H1 (cell line): Measurements from ENCODE around the gene GALNTL6. TPM values are rescaled to one million over a fixed set of nuclear protein-coding genes. Genes with fewer than 3 reads are reported as not detected.

Source experiments
- CTCF ChIA-PET: fragments of 300-600 bp; sonication (Branson Sonifier 250); formaldehyde crosslinking; loops from one replicate; lab custom pipeline; 2021; ENCODE audit not compliant: partially characterized antibody; lab: Charles Lee
- POLR2A ChIA-PET: fragments of 300-600 bp; sonication (Branson Sonifier 250); formaldehyde crosslinking; loops from one replicate; lab custom pipeline; 2021; ENCODE audit warnings: inconsistent platforms; ENCODE audit not compliant: partially characterized antibody; lab: Charles Lee
- DNase-seq, 2 experiments: peaks; one replicate each; pipeline versions ENCODE4 v3.0.0 to v3.0.0-alpha.2; 2010 to 2022; ENCODE audit warnings: low spot score in 2 of 2, low read depth in 1 of 2, mixed read lengths in 1 of 2
- FAIRE-seq: peaks from 2 replicates; lab custom pipeline; 2011; peaks lifted over from hg19 to GRCh38; lab: Jason Lieb, UNC
- H2AFZ ChIP-seq: 2 replicates; pipeline ENCODE4 v1.8.1; 2012; ENCODE audit warnings: low read length, inconsistent platforms
- H2AK5ac ChIP-seq: 2 replicates; pipeline ENCODE4 v1.6.1; 2013; ENCODE audit warnings: low read depth, low read length
- H2BK120ac ChIP-seq: replicated peaks from 2 replicates; pipeline ENCODE3; 2013; ENCODE audit warnings: low read depth, low read length, inconsistent platforms
- H2BK12ac ChIP-seq: 2 replicates; pipeline ENCODE4 v1.6.1; 2013; ENCODE audit warnings: low read depth, low read length
- H2BK15ac ChIP-seq: 2 replicates; pipeline ENCODE4 v1.6.1; 2013; ENCODE audit warnings: low read length
- H2BK20ac ChIP-seq: 2 replicates; pipeline ENCODE4 v1.6.1; 2013; ENCODE audit warnings: low read length
- H2BK5ac ChIP-seq: 2 replicates; pipeline ENCODE4 v1.6.1; 2013; ENCODE audit warnings: low read depth, low read length
- H3K14ac ChIP-seq: 2 replicates; pipeline ENCODE4 v1.6.1; 2013; ENCODE audit warnings: inconsistent platforms; ENCODE audit not compliant: insufficient read length
- H3K18ac ChIP-seq: 2 replicates; pipeline ENCODE4 v1.6.1; 2013; ENCODE audit warnings: low read length; ENCODE audit errors: extremely low read depth
- H3K23ac ChIP-seq: 2 replicates; pipeline ENCODE4 v1.6.1; 2013; ENCODE audit warnings: inconsistent platforms; ENCODE audit not compliant: insufficient read length
- H3K23me2 ChIP-seq: 2 replicates; pipeline ENCODE4 v1.6.1; 2013; ENCODE audit warnings: low read depth, low read length
- H3K27ac ChIP-seq: 2 replicates; pipeline ENCODE4 v1.6.1; 2011; ENCODE audit warnings: low read depth, low read length, inconsistent platforms
- H3K27me3 ChIP-seq, 4 experiments: replicated peaks in 1 of 4; 1 replicate in 1 of 4; 2 replicates in 3 of 4; pipeline versions ENCODE4 v1.6.1 to v1.8.1; 2011 to 2013; ENCODE audit warnings: low read length in 3 of 4, mild to moderate bottlenecking in 3 of 4, inconsistent platforms in 2 of 4, mixed read lengths in 2 of 4, moderate library complexity in 1 of 4; ENCODE audit not compliant: control insufficient read depth in 3 of 4, insufficient read depth in 3 of 4; ENCODE audit errors: extremely low read depth in 1 of 4
- H3K36me3 ChIP-seq, 4 experiments: 2 replicates each; pipeline versions ENCODE4 v1.6.1 to v1.8.1; 2011 to 2013; ENCODE audit warnings: mild to moderate bottlenecking in 4 of 4, low read length in 3 of 4, moderate library complexity in 2 of 4, control low read depth in 1 of 4, inconsistent platforms in 1 of 4; ENCODE audit not compliant: insufficient read depth in 4 of 4, control insufficient read depth in 2 of 4
- H3K4ac ChIP-seq: replicated peaks from 2 replicates; pipeline ENCODE3; 2013; ENCODE audit warnings: low read length, low read depth, mixed read lengths, inconsistent platforms; ENCODE audit not compliant: insufficient read length
- H3K4me1 ChIP-seq, 4 experiments: replicated peaks in 1 of 4; 1 replicate in 1 of 4; 2 replicates in 3 of 4; pipeline versions ENCODE4 v1.6.1 to v1.8.1; 2011 to 2013; ENCODE audit warnings: low read length in 3 of 4, inconsistent platforms in 2 of 4, mixed read lengths in 1 of 4; ENCODE audit not compliant: insufficient read depth in 4 of 4, control insufficient read depth in 3 of 4
- H3K4me2 ChIP-seq, 2 experiments: 2 replicates each; pipeline versions ENCODE4 v1.6.1 to v1.8.1; 2011 to 2013; ENCODE audit warnings: low read depth in 2 of 2, low read length in 2 of 2, control low read depth in 1 of 2, inconsistent platforms in 1 of 2, mild to moderate bottlenecking in 1 of 2; ENCODE audit not compliant: insufficient read depth in 1 of 2
- H3K4me3 ChIP-seq, 4 experiments: fragments of 200-600, 300-600 bp in 1 of 4; sonication (generic), shearing (Covaris generic), sonication (Bioruptor Twin) in 1 of 4; 2 replicates each; pipeline versions ENCODE4 v1.5.1 to v1.8.1; 2011 to 2016; ENCODE audit warnings: low read length in 4 of 4, low read depth in 3 of 4, control low read depth in 2 of 4, inconsistent platforms in 2 of 4, mild to moderate bottlenecking in 2 of 4, mixed read lengths in 1 of 4, moderate library complexity in 1 of 4; ENCODE audit not compliant: insufficient read depth in 2 of 4; ENCODE audit errors: extremely low read depth in 1 of 4
- H3K56ac ChIP-seq: replicated peaks from 2 replicates; pipeline ENCODE3; 2013; ENCODE audit warnings: low read depth, mild to moderate bottlenecking, mixed read lengths, low read length, inconsistent platforms; ENCODE audit not compliant: insufficient read length
- H3K79me1 ChIP-seq: 2 replicates; pipeline ENCODE4 v1.6.1; 2013; ENCODE audit warnings: low read depth, low read length, control low read depth
- H3K79me2 ChIP-seq, 2 experiments: 2 replicates each; pipeline versions ENCODE4 v1.6.1 to v1.8.1; 2012 to 2013; ENCODE audit warnings: low read length in 2 of 2, mild to moderate bottlenecking in 2 of 2, inconsistent platforms in 1 of 2; ENCODE audit not compliant: insufficient read depth in 2 of 2, control insufficient read depth in 1 of 2
- H3K9ac ChIP-seq, 4 experiments: replicated peaks in 1 of 4; 1 replicate in 1 of 4; 2 replicates in 3 of 4; pipeline versions ENCODE4 v1.6.1 to v1.8.1; 2011 to 2013; ENCODE audit warnings: low read depth in 3 of 4, low read length in 3 of 4, control low read depth in 2 of 4, mild to moderate bottlenecking in 2 of 4, moderate library complexity in 2 of 4, inconsistent platforms in 1 of 4; ENCODE audit errors: extremely low read depth in 1 of 4
- H3K9me3 ChIP-seq, 2 experiments: 2 replicates each; pipeline versions ENCODE4 v1.6.1 to v1.8.1; 2012 to 2013; ENCODE audit warnings: mild to moderate bottlenecking in 2 of 2, moderate library complexity in 2 of 2, control low read depth in 1 of 2, inconsistent platforms in 1 of 2, low read depth in 1 of 2, low read length in 1 of 2, mixed read lengths in 1 of 2; ENCODE audit not compliant: insufficient read depth in 2 of 2
- H4K20me1 ChIP-seq, 2 experiments: replicated peaks in 1 of 2; 2 replicates each; pipeline versions ENCODE3 to v1.8.1; 2011 to 2013; ENCODE audit warnings: inconsistent platforms in 2 of 2, low read length in 2 of 2, mild to moderate bottlenecking in 1 of 2; ENCODE audit not compliant: insufficient read depth in 2 of 2, control insufficient read depth in 1 of 2
- H4K5ac ChIP-seq: 2 replicates; pipeline ENCODE4 v1.6.1; 2013; ENCODE audit warnings: low read length, low read depth, mixed read lengths, inconsistent platforms; ENCODE audit not compliant: insufficient read length
- H4K8ac ChIP-seq: 2 replicates; pipeline ENCODE4 v1.8.0; 2013; ENCODE audit warnings: mild to moderate bottlenecking, moderate library complexity, low read length, inconsistent platforms; ENCODE audit not compliant: insufficient read depth; ENCODE audit errors: extremely low read depth
- H4K91ac ChIP-seq: replicated peaks from 2 replicates; pipeline ENCODE3; 2013; ENCODE audit warnings: low read length, mixed read lengths, inconsistent platforms; ENCODE audit not compliant: insufficient read length
- ATF2 ChIP-seq: IDR thresholded peaks from 2 replicates; pipeline ENCODE4 v1.6.1; 2012; ENCODE audit warnings: low read length, inconsistent platforms
- CEBPB ChIP-seq: IDR thresholded peaks from 2 replicates; pipeline ENCODE4 v1.6.1; 2012; ENCODE audit warnings: low read depth, low read length
- JUND ChIP-seq: IDR thresholded peaks from 2 replicates; pipeline ENCODE4 v1.6.1; 2011; ENCODE audit warnings: mild to moderate bottlenecking, improper control_type of control experiment, low read length
- NRF1 ChIP-seq: IDR thresholded peaks from 2 replicates; pipeline ENCODE4 v1.6.1; 2011; ENCODE audit warnings: mild to moderate bottlenecking, low read depth, low read length, improper control_type of control experiment
- RAD21 ChIP-seq, 2 experiments: IDR thresholded peaks in 1 of 2; conservative IDR thresholded peaks in 1 of 2; 2 replicates each; pipeline ENCODE4 v1.6.1; 2011; ENCODE audit warnings: low read depth in 2 of 2, low read length in 2 of 2, improper control_type of control experiment in 1 of 2, inconsistent platforms in 1 of 2, mild to moderate bottlenecking in 1 of 2, moderate library complexity in 1 of 2
- TEAD4 ChIP-seq: IDR thresholded peaks from 2 replicates; pipeline ENCODE4 v1.6.1; 2012; ENCODE audit warnings: low read depth, low read length, inconsistent platforms, mixed read lengths
- USF2 ChIP-seq: IDR thresholded peaks from 2 replicates; pipeline ENCODE4 v1.6.1; 2011; ENCODE audit warnings: low read length, improper control_type of control experiment
- WGBS, 2 experiments: shearing (Covaris generic) in 1 of 2; methylation state at CpG; one replicate each; pipeline versions ENCODE4 v1.1.6 to v1.1.7; 2013 to 2015; ENCODE audit warnings: low lambda C conversion rate in 2 of 2, mixed read lengths in 2 of 2, inconsistent platforms in 1 of 2, low coverage in 1 of 2, missing lambda C conversion rate in 1 of 2; ENCODE audit not compliant: insufficient replicate concordance in 2 of 2, insufficient coverage in 1 of 2, insufficient read length in 1 of 2; ENCODE audit errors: extremely low coverage in 1 of 2, missing lambda C conversion rate in 1 of 2; 5-methylcytosine and 5-hydroxymethylcytosine counted together
- polyA plus RNA-seq, 7 experiments: library from polyadenylated mRNA; depleted of rRNA in 3 of 7; stranded (reverse) in 5 of 7; unstranded in 2 of 7; fragments of >200 nt in 5 of 7; fragments of 200-250 nt in 2 of 7; gene quantifications; 1 replicate in 5 of 7; 2 replicates in 1 of 7; 4 replicates in 1 of 7; pipeline versions ENCODE4 v1.2.1 to v1.2.3, GENCODE V29; 2011 to 2013; ENCODE audit warnings: missing spikeins in 2 of 7, mixed read lengths in 2 of 7
- total RNA-seq: library from RNA; stranded (reverse); fragmentation: NEBNext Ultra II Directional; extraction: Animal tissue kit (Norgen Biotek cat#: 25700); gene quantifications from 2 replicates; pipeline ENCODE4 v1.2.1, GENCODE V29; 2021

Gene GALNTL6
- total and polyA plus RNA-seq, 2 of the 8 experiments (the other 6 are each of a cell fraction or from before 2014, with no cell fraction given): 0.03 to 0.32 TPM

DNA sequence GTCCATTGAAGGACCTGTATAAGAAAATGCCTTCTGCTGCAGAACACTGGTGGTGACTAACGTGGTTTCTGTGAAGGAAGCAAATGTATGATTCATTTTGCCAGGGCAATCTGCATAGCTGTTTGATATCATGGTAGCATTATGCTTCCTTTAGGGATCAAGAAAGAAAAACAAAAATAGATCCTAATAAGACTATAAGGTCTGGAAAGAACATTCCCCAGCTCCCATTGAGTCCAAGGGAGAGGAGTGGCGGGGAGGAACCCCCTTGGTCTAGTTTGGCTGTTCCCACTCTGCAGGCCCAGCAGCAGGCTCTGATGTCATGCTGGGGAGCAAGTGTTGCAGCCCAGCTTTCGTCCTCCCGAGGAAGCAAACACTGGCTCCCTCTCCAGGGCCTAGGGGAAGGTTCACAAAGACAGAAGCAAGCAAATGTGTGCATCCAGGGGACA is 1200.9 kb downstream of the GALNTL6 start:
- Histone ChIP-seq H3K79me1 (no peaks in the 10 kb centered on the region), H2BK5ac (0 out of 2 replicates have a peak overlapping the region, but pooled peaks have one; percentile 5), H4K5ac (no peak overlapping the region), H2AFZ (no peak overlapping the region), H2BK20ac (no peak overlapping the region), H3K4me3 (no peak overlapping the region), H3K27me3 (no peaks in the 10 kb centered on the region), H3K23ac (no peak overlapping the region), H2BK12ac (no peak overlapping the region), H2AK5ac (no peak overlapping the region), H3K4me2 (no peak overlapping the region), H4K8ac (no peak overlapping the region), H3K56ac (no peak overlapping the region), H3K4ac (no peak overlapping the region), H3K9me3 (peaks cover 4 to 6% of the 10 kb centered on the region in 2 experiments; a peak in 1 of 4 replicates), H3K18ac (no peak overlapping the region), H3K23me2 (no peaks in the 10 kb centered on the region), H2BK15ac (no peak overlapping the region), H4K91ac (no peak overlapping the region), H4K20me1 (no peaks in the 10 kb centered on the region), H3K9ac (no peak overlapping the region), H3K14ac (no peak overlapping the region), H2BK120ac (no peak overlapping the region), H3K36me3 (no peaks in the 10 kb centered on the region; a peak in 1 of 8 replicates), H3K79me2 (no peaks in the 10 kb centered on the region), H3K4me1 (peaks cover 0 to 3% (median 1%) of the 10 kb centered on the region in 4 experiments; a peak in 4 of 7 replicates), H3K27ac (no peak overlapping the region)
- 25% methylated on average over 4 of the region's 4 CpGs; no CpG with 5 or more reads in 1 of the 2 experiments for WGBS, 2 experiments
- FAIRE-seq: peak; percentile 93
- CTCF ChIA-PET: interaction anchor here (0.5 to 4.3 kb wide), 97 partner anchors 9 to 1542 kb away, joined by 3 to 80 read pairs (median 5); partner anchors contain the start of genes GALNT7, HMGB2 and SCRG1
- POLR2A ChIA-PET: interaction anchor here (0.7 to 1.9 kb wide), 7 partner anchors 10 to 321 kb away, joined by 3 to 8 read pairs (median 4); partner anchors contain the start of genes GALNT7 and HMGB2
- peak; percentile 47 to 74 for DNase-seq
- no peak for TF ChIP-seq USF2
- peak; percentile 61 to 67 for TF ChIP-seq RAD21 (IDR thresholded peaks at IDR 0.05 in 1 of 2, conservative IDR thresholded peaks at IDR 0.05 in 1 of 2; ENCODE audit: low read depth in 2 of 2, low read length in 2 of 2)
- TF ChIP-seq NRF1: no peak
- peak; percentile 37; the same call in 1 of the 2 replicates for TF ChIP-seq CEBPB
- 0 out of 2 replicates have a peak, but pooled peaks have one; percentile 26 for TF ChIP-seq ATF2
- TF ChIP-seq JUND: peak; percentile 56; the same call in 1 of the 2 replicates
- TF ChIP-seq TEAD4: no peak
